Osteocyte (in vitro differentiated cells): ENCODE data around the gene MIOX. TPM values are rescaled to one million over a fixed set of nuclear protein-coding genes. Genes with fewer than 3 reads are reported as not detected.

Experiments used
- DNase-seq: peaks from one replicate; pipeline ENCODE4 v3.0.0; 2021; ENCODE audit warnings: mixed read lengths; ENCODE audit not compliant: unreplicated experiment; ENCODE audit errors: extremely low spot score
- H3K27ac Mint-ChIP-seq: one replicate; pipeline ENCODE4 v1.8.0; 2021; ENCODE audit warnings: mild to moderate bottlenecking, mixed read lengths; ENCODE audit not compliant: unreplicated experiment
- H3K27me3 Mint-ChIP-seq: one replicate; pipeline ENCODE4 v1.8.0; 2021; ENCODE audit warnings: mixed read lengths; ENCODE audit not compliant: unreplicated experiment
- H3K36me3 Mint-ChIP-seq: one replicate; pipeline ENCODE4 v1.8.0; 2021; ENCODE audit warnings: mixed read lengths; ENCODE audit not compliant: unreplicated experiment
- H3K4me1 Mint-ChIP-seq: one replicate; pipeline ENCODE4 v1.8.0; 2021; ENCODE audit warnings: mixed read lengths; ENCODE audit not compliant: unreplicated experiment
- H3K4me3 Mint-ChIP-seq: one replicate; pipeline ENCODE4 v1.8.0; 2021; ENCODE audit warnings: mild to moderate bottlenecking, moderate library complexity, mixed read lengths; ENCODE audit not compliant: unreplicated experiment
- H3K9me3 Mint-ChIP-seq: one replicate; pipeline ENCODE4 v1.8.0; 2021; ENCODE audit warnings: mixed read lengths; ENCODE audit not compliant: unreplicated experiment
- total RNA-seq: library from RNA; stranded (reverse); gene quantifications from 2 replicates; pipeline ENCODE4 v1.2.1, GENCODE V29; 2021
- TF ChIP-seq, protein P1 (sequence below): fragments of 200-600 bp; sonication (generic); IDR thresholded peaks from 2 replicates; pipeline ENCODE4 v1.5.0; 2021; ENCODE audit warnings: antibody characterized with exemption, mild to moderate bottlenecking, moderate library complexity

MIOX gene
- total RNA-seq, 1 donor from 2014 or later = 1.5 TPM

DNA sequence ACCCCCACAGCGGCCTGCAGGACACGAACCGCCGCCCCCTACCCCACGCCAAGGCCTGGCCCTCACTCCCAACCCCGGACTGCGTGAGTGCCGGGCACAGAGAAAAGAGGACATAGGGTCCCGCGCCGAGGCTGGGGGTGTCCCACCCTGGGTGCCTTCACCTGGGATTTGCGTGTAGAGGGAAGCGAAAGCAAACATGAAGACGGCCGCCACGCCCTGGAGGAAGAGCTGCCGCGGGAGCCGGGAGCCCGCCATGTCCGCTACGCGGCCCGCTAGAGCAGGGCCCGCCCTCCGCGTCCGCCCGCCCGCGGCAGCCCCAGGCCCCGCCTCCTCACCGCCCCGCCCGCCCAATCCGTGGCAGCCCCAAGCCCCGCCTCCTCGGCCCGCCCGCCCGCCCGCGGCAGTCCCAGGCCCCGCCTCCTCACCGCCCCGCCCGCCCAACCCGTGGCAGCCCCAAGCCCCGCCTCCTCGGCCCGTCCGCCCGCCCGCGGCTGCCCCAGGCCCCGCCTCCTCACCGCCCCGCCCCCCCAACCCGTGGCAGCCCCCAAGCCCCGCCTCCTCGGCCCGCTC is 20.8 kb downstream of the MIOX start, which contains the start of gene LMF2:
Gene LMF2 (minus strand): TSS at position 282 of the 570 bp plus-strand sequence. CDS start 27 bp downstream, at position 255.
- no peaks in the 10 kb centered on the region for H3K9me3 Mint-ChIP-seq
- H3K4me1 Mint-ChIP-seq = peaks cover 16% of the 10 kb centered on the region
- H3K36me3 Mint-ChIP-seq = no peaks in the 10 kb centered on the region
- peak; percentile 99 for DNase-seq
- no peaks in the 10 kb centered on the region for H3K27me3 Mint-ChIP-seq
- H3K27ac Mint-ChIP-seq = peak within 1 kb of the TSS; percentile 93
- peak within 1 kb of the TSS; percentile 93 for H3K4me3 Mint-ChIP-seq
- TF ChIP-seq, protein P1, sequence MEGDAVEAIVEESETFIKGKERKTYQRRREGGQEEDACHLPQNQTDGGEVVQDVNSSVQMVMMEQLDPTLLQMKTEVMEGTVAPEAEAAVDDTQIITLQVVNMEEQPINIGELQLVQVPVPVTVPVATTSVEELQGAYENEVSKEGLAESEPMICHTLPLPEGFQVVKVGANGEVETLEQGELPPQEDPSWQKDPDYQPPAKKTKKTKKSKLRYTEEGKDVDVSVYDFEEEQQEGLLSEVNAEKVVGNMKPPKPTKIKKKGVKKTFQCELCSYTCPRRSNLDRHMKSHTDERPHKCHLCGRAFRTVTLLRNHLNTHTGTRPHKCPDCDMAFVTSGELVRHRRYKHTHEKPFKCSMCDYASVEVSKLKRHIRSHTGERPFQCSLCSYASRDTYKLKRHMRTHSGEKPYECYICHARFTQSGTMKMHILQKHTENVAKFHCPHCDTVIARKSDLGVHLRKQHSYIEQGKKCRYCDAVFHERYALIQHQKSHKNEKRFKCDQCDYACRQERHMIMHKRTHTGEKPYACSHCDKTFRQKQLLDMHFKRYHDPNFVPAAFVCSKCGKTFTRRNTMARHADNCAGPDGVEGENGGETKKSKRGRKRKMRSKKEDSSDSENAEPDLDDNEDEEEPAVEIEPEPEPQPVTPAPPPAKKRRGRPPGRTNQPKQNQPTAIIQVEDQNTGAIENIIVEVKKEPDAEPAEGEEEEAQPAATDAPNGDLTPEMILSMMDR = no peak

DNA sequence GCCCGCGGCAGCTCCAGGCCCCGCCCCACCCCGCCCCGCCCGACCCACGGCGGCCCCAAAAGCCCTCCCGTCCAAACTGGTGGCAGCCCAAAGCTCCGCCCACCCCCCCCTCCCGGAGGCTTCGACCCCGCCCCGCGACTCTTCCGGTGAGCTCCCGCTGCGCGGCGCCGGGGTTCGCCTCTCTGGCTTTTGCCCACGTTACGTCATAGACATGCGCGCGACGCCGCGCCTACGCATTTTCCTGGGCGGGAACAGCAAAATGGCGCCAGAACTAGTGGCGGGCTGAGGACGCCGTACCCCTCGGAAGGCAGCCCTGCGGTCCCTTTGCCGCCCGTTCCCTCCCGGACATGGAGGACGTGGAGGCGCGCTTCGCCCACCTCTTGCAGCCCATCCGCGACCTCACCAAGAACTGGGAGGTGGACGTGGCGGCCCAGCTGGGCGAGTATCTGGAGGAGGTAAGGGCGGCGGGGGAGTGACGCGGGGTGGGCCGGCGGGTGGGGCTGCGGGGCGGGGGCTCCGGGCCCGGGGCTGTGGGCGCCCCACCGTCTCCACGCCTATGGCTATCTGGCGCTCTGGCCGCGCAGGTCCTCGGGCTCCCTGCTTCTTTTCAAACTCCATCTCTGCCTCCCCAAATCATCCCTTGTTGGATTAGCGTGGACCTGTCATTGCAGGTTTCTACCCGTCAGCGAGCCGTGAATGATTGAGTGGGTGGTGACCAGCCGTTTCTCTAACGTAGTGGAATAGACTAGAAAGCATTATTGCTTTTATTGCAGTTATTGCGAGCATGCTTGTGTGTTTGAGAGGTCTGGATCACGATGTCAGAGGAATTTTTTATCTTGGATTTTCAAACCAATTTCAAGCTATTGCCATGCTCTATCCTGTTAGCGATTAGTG is 21.6 kb downstream of the MIOX start, which contains the start of gene NCAPH2:
Gene NCAPH2 (plus strand): TSS at position 234 of the 894 bp plus-strand sequence. CDS start 114 bp downstream, at position 348.
- Mint-ChIP-seq H3K4me3 (peak within 1 kb of the TSS; percentile 93), H3K27me3 (no peaks in the 10 kb centered on the region), H3K9me3 (no peaks in the 10 kb centered on the region), H3K4me1 (peaks cover 16% of the 10 kb centered on the region), H3K27ac (peak within 1 kb of the TSS; percentile 93), H3K36me3 (no peaks in the 10 kb centered on the region)
- no peak for DNase-seq
- TF ChIP-seq, protein P1 = no peak

DNA sequence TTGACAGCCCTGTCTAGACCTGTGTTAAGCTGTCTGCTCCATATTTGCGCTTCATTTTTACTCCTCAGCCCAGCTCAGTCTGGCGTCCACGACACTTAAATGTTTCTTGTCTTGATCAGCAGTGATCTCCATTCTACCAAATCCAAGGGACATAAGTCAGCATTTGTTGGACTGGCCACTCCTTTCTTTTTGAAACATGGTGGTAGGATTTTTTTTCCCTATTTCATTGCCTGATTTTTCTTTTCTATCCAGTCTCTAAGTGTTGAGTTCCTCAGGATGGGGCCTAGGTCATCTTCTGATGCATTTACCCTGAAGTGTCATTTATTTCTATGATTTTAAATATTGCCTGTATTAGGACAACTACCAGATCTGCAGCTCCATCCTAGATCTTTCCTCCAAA is 22.2 kb downstream of the MIOX start:
- TF ChIP-seq, protein P1 = no peak
- peaks cover 16% of the 10 kb centered on the region for H3K4me1 Mint-ChIP-seq
- H3K27me3 Mint-ChIP-seq = no peaks in the 10 kb centered on the region
- peak overlapping the region; percentile 65 for H3K27ac Mint-ChIP-seq
- no peak for DNase-seq
- peak overlapping the region; percentile 81 for H3K4me3 Mint-ChIP-seq
- no peaks in the 10 kb centered on the region for H3K36me3 Mint-ChIP-seq
- no peaks in the 10 kb centered on the region for H3K9me3 Mint-ChIP-seq

DNA sequence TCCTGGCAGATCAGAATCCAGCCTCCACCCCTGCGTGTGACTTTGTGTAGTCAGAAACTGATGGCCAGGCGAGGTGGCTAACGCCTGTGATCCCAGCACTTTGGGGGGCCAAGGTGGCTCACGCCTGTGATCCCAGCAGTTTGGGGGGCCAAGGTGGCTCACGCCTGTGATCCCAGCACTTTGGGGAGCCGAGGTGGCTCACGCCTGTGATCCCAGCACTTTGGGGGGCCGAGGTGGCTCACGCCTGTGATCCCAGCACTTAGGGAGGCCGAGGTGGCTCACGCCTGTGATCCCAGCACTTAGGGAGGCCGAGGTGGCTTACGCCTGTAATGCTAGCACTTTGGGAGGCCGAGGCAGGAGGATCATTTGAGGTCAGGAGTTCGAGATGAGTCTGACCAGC is 26.5 kb downstream of the MIOX start:
- Mint-ChIP-seq H3K9me3 (no peaks in the 10 kb centered on the region), H3K4me3 (no peak overlapping the region), H3K36me3 (peaks cover 8% of the 10 kb centered on the region), H3K4me1 (peaks cover 11% of the 10 kb centered on the region), H3K27ac (no peak overlapping the region), H3K27me3 (no peaks in the 10 kb centered on the region)
- no peak for DNase-seq
- TF ChIP-seq, protein P1 = no peak

DNA sequence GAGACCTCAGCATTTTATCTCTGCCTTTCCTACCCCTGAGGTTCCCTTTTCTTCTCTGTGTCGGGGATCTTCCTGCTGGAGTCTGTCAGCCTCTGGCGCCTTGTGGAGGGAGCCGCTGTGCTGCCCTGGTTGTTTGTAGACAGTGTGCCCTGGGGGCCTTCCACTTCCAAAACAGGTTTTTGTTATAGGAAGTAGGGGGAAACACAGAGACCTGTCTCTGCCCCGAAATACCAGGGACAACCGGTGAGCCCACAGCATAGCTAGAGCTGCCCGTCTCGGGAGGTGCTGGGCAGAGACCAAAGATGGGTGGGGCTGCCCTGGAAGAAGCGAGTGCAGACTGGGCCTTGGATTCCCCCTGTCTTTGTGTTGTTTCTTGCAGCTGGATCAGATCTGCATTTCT is 29.4 kb downstream of the MIOX start:
- Mint-ChIP-seq H3K27ac (no peak overlapping the region), H3K4me1 (no peaks in the 10 kb centered on the region), H3K9me3 (no peaks in the 10 kb centered on the region), H3K4me3 (no peak overlapping the region), H3K27me3 (no peaks in the 10 kb centered on the region), H3K36me3 (peaks cover 13% of the 10 kb centered on the region)
- no peak for DNase-seq
- TF ChIP-seq, protein P1 = no peak
